Tibial nerve (tissue), 4 donors: ENCODE measurements around the gene MRPL21. TPM values are rescaled to one million over a fixed set of nuclear protein-coding genes. Genes with fewer than 3 reads are reported as not detected.

Source experiments
- DNase-seq, 2 donors: peaks; one replicate each; pipeline ENCODE4 v3.0.0-alpha.2; 2019; ENCODE audit warnings: low spot score in 2 of 2
- H3K27ac ChIP-seq, 4 donors: fragments of 200-600 bp; sonication (generic) in 3 of 4; one replicate each; pipeline ENCODE4 v1.5.1; 2017 to 2019; ENCODE audit warnings: mild to moderate bottlenecking in 1 of 4
- H3K27me3 ChIP-seq, 2 donors: fragments of 200-600 bp; sonication (generic) in 1 of 2; one replicate each; pipeline versions ENCODE4 v1.5.1 to v1.6.0; 2017 to 2019
- H3K36me3 ChIP-seq, 3 donors: fragments of 200-600 bp; sonication (generic); one replicate each; pipeline ENCODE4 v1.5.1; 2018 to 2019
- H3K4me1 ChIP-seq, 4 donors: fragments of 200-600 bp; sonication (generic) in 3 of 4; one replicate each; pipeline ENCODE4 v1.5.1; 2017 to 2019
- H3K4me3 ChIP-seq, 4 donors: fragments of 200-600 bp; sonication (generic) in 3 of 4; one replicate each; pipeline ENCODE4 v1.5.1; 2017 to 2019; ENCODE audit warnings: mild to moderate bottlenecking in 1 of 4, moderate library complexity in 1 of 4
- H3K9me3 ChIP-seq, 4 donors: fragments of 200-600 bp; sonication (generic) in 3 of 4; one replicate each; pipeline ENCODE4 v1.5.1; 2017 to 2019
- CTCF ChIP-seq, 5 experiments: fragments of 200-600 bp in 3 of 5; fragments of 450-650 bp in 2 of 5; sonication (generic) in 3 of 5; IDR thresholded peaks; one replicate each; pipeline ENCODE4 v1.5.1; 2016 to 2019; ENCODE audit warnings: antibody characterized with exemption in 5 of 5, mild to moderate bottlenecking in 3 of 5, moderate library complexity in 2 of 5
- EP300 ChIP-seq, 2 donors: sonication (generic); formaldehyde crosslinking; IDR thresholded peaks; one replicate each; pipeline ENCODE4 v1.6.1; 2017; ENCODE audit warnings: antibody characterized with exemption in 2 of 2, mild to moderate bottlenecking in 1 of 2
- POLR2A ChIP-seq, 2 donors: fragments of 450-650 bp; IDR thresholded peaks; one replicate each; pipeline ENCODE4 v1.6.1; 2017; ENCODE audit warnings: antibody characterized with exemption in 2 of 2, mild to moderate bottlenecking in 2 of 2, moderate library complexity in 2 of 2
- WGBS, 2 donors: methylation state at CpG; one replicate each; pipeline ENCODE4 v1.1.5; 2018; 5-methylcytosine and 5-hydroxymethylcytosine counted together
- total RNA-seq, 4 donors: library from RNA; depleted of rRNA; stranded (reverse); fragments of >200 nt; gene quantifications; one replicate each; pipeline ENCODE4 v1.1.0, GENCODE V29; 2016

MRPL21 gene
- total RNA-seq, 4 donors from 2014 or later = 35.9 to 78.0 (median 49.8) TPM

DNA sequence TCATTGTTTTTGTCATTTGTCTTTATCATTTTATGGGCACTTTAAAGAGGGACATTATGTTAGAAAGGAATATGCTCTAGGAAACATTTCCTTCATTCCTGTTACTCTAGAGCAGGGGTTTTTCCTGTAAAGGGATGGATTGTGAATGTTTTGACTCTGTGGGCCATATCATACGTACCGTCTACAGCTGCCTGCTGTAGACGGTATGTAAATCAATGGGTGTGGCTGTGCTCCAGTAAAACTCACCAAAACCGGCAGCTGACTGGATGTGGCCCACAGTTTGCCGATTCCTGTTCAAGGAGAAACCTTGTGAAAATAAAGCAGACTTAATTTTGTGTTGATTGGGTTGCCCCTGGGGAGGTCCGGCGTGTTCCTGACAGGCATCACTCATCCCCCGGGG is 7.3 kb upstream of the MRPL21 start:
- H3K4me1 ChIP-seq = peaks cover 0 to 4% (median 1%) of the 10 kb centered on the region in 4 donors
- no peaks in the 10 kb centered on the region for H3K9me3 ChIP-seq
- 78 to 80% methylated on average over 8 of the region's 8 CpGs for WGBS, 2 donors
- H3K27me3 ChIP-seq = no peaks in the 10 kb centered on the region
- DNase-seq = no peak
- H3K27ac ChIP-seq = no peak overlapping the region
- H3K36me3 ChIP-seq = peaks cover 4 to 97% (median 18%) of the 10 kb centered on the region in 3 donors
- H3K4me3 ChIP-seq = no peak overlapping the region
- no peak for TF ChIP-seq POLR2A (IDR thresholded peaks at IDR 0.05)
- no peak for TF ChIP-seq EP300 (IDR thresholded peaks at IDR 0.05)
- no peak for TF ChIP-seq CTCF (IDR thresholded peaks at IDR 0.05)

DNA sequence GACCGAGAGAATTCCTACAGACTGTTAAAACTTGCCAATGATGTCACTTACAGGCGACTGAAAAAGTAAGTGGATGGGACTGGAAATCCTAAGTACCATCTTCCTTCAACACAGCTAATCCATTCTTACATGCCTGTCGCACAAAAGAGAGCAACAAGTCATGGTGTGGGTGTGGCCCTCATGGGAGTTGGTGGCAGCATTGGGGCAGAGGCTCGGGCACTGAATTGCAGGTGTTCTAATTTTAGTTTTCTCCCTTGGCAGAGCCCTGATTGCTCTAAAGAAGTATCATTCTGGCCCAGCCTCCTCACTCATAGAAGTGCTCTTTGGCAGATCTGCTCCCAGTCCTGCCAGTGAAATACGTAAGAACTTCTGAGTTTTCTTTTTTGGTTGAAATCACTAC is 4.6 kb upstream of the MRPL21 start:
- peaks cover 4 to 72% (median 10%) of the 10 kb centered on the region in 3 donors for H3K36me3 ChIP-seq

DNA sequence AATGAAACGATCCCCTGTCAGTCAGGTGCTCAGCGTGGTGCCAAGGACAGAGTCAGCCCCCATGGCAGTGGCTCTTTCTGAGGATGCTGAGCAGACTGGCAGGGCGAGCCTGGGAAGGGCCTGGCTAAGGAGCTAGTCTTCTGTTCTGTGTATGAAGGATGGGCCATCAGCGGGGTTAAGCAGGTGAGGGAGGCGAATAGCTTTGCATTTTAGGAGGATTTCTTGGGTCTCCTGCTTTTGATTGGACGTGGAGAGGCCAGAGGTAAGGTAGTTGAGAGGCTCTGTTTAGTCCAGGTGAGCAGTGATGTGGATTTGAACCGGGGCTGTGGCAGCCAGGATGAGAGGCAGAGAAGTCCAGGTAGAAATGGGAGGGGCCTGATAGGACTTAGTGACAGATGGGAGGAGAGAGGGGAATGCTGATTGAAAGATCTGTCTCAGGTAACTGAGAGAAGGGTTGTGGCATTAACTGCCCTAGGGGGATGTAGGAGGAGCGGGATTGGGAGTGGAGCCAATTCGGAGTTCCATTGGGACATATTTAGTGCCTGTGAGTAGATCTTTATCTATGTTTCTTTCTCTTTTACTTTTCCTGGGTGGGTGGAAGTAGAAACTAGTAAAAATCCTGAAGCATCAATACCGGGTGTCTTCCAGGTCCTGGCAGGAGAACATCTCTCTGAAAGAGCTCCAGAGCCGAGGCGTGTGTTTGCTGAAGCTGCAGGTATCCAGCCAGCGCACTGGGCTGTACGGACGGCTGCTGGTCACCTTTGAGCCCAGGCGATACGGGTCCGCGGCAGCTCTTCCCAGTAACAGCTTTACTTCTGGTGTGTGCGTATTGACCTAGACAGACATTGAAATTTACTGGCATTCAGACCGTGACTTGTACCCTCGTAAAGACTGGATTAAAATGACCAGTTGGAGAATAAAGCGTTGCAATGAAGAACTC is 2.1 kb upstream of the MRPL21 start:
- Histone ChIP-seq H3K36me3 (peaks cover 0 to 51% (median 0%) of the 10 kb centered on the region in 3 donors), H3K4me3 (peak overlapping the region in 1 of 4 donors; percentile 71), H3K27me3 (no peaks in the 10 kb centered on the region), H3K4me1 (peaks cover 0 to 41% (median 17%) of the 10 kb centered on the region in 4 donors), H3K9me3 (no peaks in the 10 kb centered on the region), H3K27ac (no peak overlapping the region)
- WGBS, 2 donors = 85 to 88% methylated on average over 23 of the region's 23 CpGs
- no peak for DNase-seq
- TF ChIP-seq POLR2A (IDR thresholded peaks at IDR 0.05) (no peak), EP300 (IDR thresholded peaks at IDR 0.05) (no peak), CTCF (IDR thresholded peaks at IDR 0.05) (no peak)

More for the DNA sequence above, 4.6 kb upstream of the MRPL21 start:
- H3K4me3 ChIP-seq = no peak overlapping the region
- no peaks in the 10 kb centered on the region for H3K27me3 ChIP-seq
- H3K27ac ChIP-seq = no peak overlapping the region
- 87 to 93% methylated on average over 5 of the region's 5 CpGs for WGBS, 2 donors
- no peak for DNase-seq
- H3K4me1 ChIP-seq = peaks cover 0 to 20% (median 11%) of the 10 kb centered on the region in 4 donors
- no peaks in the 10 kb centered on the region for H3K9me3 ChIP-seq
- TF ChIP-seq POLR2A (IDR thresholded peaks at IDR 0.05) (no peak), CTCF (IDR thresholded peaks at IDR 0.05) (no peak)

- H3K4me1 ChIP-seq = peaks cover 0 to 41% (median 17%) of the 10 kb centered on the region in 4 donors
- no peaks in the 10 kb centered on the region for H3K27me3 ChIP-seq
- 1% methylated on average over 23 to 24 of the region's 24 CpGs for WGBS, 2 donors
- no peaks in the 10 kb centered on the region for H3K9me3 ChIP-seq
- H3K27ac ChIP-seq = peak overlapping the region; percentile 69 to 91 (median 86)
- TF ChIP-seq CTCF (IDR thresholded peaks at IDR 0.05) = no peak
- TF ChIP-seq POLR2A (IDR thresholded peaks at IDR 0.05) = no peak
- TF ChIP-seq EP300 (IDR thresholded peaks at IDR 0.05) = no peak
- DNase-seq = peak in 1 of 2 donors; percentile 21
- H3K36me3 ChIP-seq = peaks cover 0 to 51% (median 0%) of the 10 kb centered on the region in 3 donors
- H3K4me3 ChIP-seq = peak overlapping the region; percentile 71 to 75 (median 72)
Measured at GRCh38 chr11:68904248-68904847, 716 bp upstream of the MRPL21 start.
